Heart right ventricle (tissue), 16 donors: Measurements from ENCODE around the gene UNC13C. TPM values are rescaled to one million over a fixed set of nuclear protein-coding genes. Genes with fewer than 3 reads are reported as not detected.

Experiments used
- ATAC-seq, 8 donors: fragments of 200-7000 bp; cut with Tn5 transposase; one replicate each; pipeline ENCODE4 v1.9.1; 2020; ENCODE audit warnings: mild to moderate bottlenecking in 8 of 8, moderate library complexity in 8 of 8, moderate number of reproducible peaks in 1 of 8
- DNase-seq, 2 donors: peaks; one replicate each; pipeline ENCODE4 v3.0.0-alpha.2; 2020
- H3K27ac ChIP-seq, 10 donors: fragments of 200-600 bp; sonication (generic) in 2 of 10; one replicate each; pipeline versions ENCODE4 v1.5.0 to v1.8.0; 2020 to 2022; ENCODE audit warnings: mild to moderate bottlenecking in 3 of 10
- H3K27me3 ChIP-seq, 7 donors: fragments of 200-600 bp; one replicate each; pipeline ENCODE4 v1.8.0; 2021 to 2022; ENCODE audit warnings: mild to moderate bottlenecking in 2 of 7
- H3K36me3 ChIP-seq, 9 donors: fragments of 200-600 bp; sonication (generic) in 1 of 9; one replicate each; pipeline versions ENCODE4 v1.5.0 to v1.8.0; 2020 to 2022; ENCODE audit warnings: mild to moderate bottlenecking in 2 of 9
- H3K4me1 ChIP-seq, 9 donors: fragments of 200-600 bp; sonication (generic) in 1 of 9; one replicate each; pipeline versions ENCODE4 v1.5.0 to v1.8.0; 2020 to 2022; ENCODE audit warnings: mild to moderate bottlenecking in 4 of 9
- H3K4me3 ChIP-seq, 10 donors: fragments of 200-600 bp; sonication (generic) in 2 of 10; one replicate each; pipeline versions ENCODE4 v1.5.0 to v1.8.0; 2020 to 2022; ENCODE audit warnings: mild to moderate bottlenecking in 7 of 10, moderate library complexity in 2 of 10
- H3K9me3 ChIP-seq, 11 donors: fragments of 200-600 bp in 10 of 11; sonication (generic) in 2 of 11; one replicate each; pipeline versions ENCODE4 v1.5.0 to v1.8.0; 2013 to 2022; ENCODE audit warnings: mild to moderate bottlenecking in 2 of 11, control low read depth in 1 of 11, moderate library complexity in 1 of 11
- WGBS, 2 donors: extraction: QIAGEN DNeasy Blood & Tissue Kit; methylation state at CpG; one replicate each; pipeline ENCODE4 v1.1.7; 2013; ENCODE audit warnings: inconsistent platforms in 1 of 2; 5-methylcytosine and 5-hydroxymethylcytosine counted together
- intact Hi-C, 10 donors: fragments of 100-400 bp; cut with DNase I; formaldehyde crosslinking; loops; one replicate each; pipeline versions ENCODE4 v1.11.1 to v1.14.2; 2022
- polyA plus RNA-seq, 2 donors: library from polyadenylated mRNA; stranded (reverse); fragments of 200-250 nt; gene quantifications; one replicate each; pipeline ENCODE4 v1.2.3, GENCODE V29; 2013
- total RNA-seq, 10 donors: library from RNA; stranded (reverse); fragmentation: NEBNext Ultra II Directional in 3 of 10; extraction: Animal tissue kit (Norgen Biotek cat#: 25700) in 3 of 10; gene quantifications; one replicate each; pipeline versions ENCODE4 v1.2.1 to v1.2.4, GENCODE V29; 2021 to 2023
- TF ChIP-seq, protein P1 (sequence below), 9 donors: fragments of 200-600 bp; sonication (generic) in 2 of 9; IDR thresholded peaks; one replicate each; pipeline versions ENCODE4 v1.5.0 to v1.8.0; 2021 to 2022; ENCODE audit warnings: antibody characterized with exemption in 9 of 9, mild to moderate bottlenecking in 5 of 9, moderate library complexity in 1 of 9
- donor health status: Arrhythmogenic right ventricular cardiomyopathy.
- donor health status: ischemic (EF 13 %, LVEDD 7.1; RV severe dilation, severe dysfunction).
- donor health status: healthy with polysubstance abuse.
- donor health status: DM: no; HTN: yes; CAD: no.
- donor health status: DM: no; HTN: no; CAD: no.
- donor health status: ischemic (EF 25% LVEDD 6.9; RV normal size, moderate dysfunction).
- donor health status: ischemic (EF 25% LVEDD 5.7; RV mildly dilated, moderate dysfunction).
- donor health status: healthy.
- donor health status: DM: yes; HTN: yes; CAD: no.
- donor health status: Ischemic cardiomyopathy.
- donor health status: ischemic (EF 35%, LVEDD 5.7; RV mildly dilated, moderate dysfunction).
- donor health status: nonischemic (EF 11% LVEDD 7.7; RV severe dilation, severe dysfunction).
- donor health status: DM: yes; HTN: yes; CAD: no.
- donor health status: PGD.
- donor health status: ischemic (EF 29% LVEDD 5.4; RV normal size, mild dysfunction).
- donor health status: nonischemic (EF 23%, LVEDD 6.1; RV moderate dilation, normal function).

UNC13C gene
- total and polyA plus RNA-seq, 12 donors: 0.04 to 0.85 (median 0.19) TPM; not detected in 5

- H3K27me3 ChIP-seq: no peaks in the 10 kb centered on the region
- TF ChIP-seq, protein P1, sequence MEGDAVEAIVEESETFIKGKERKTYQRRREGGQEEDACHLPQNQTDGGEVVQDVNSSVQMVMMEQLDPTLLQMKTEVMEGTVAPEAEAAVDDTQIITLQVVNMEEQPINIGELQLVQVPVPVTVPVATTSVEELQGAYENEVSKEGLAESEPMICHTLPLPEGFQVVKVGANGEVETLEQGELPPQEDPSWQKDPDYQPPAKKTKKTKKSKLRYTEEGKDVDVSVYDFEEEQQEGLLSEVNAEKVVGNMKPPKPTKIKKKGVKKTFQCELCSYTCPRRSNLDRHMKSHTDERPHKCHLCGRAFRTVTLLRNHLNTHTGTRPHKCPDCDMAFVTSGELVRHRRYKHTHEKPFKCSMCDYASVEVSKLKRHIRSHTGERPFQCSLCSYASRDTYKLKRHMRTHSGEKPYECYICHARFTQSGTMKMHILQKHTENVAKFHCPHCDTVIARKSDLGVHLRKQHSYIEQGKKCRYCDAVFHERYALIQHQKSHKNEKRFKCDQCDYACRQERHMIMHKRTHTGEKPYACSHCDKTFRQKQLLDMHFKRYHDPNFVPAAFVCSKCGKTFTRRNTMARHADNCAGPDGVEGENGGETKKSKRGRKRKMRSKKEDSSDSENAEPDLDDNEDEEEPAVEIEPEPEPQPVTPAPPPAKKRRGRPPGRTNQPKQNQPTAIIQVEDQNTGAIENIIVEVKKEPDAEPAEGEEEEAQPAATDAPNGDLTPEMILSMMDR (IDR thresholded peaks at IDR 0.05): no peak
- intact Hi-C loops: no loop called here
- WGBS, 2 donors: 28 to 35% methylated on average over 3 of the region's 3 CpGs
- H3K27ac ChIP-seq: no peak overlapping the region
- ATAC-seq: no peak
- no peaks in the 10 kb centered on the region for H3K36me3 ChIP-seq
- no peak overlapping the region for H3K4me3 ChIP-seq
- H3K4me1 ChIP-seq: no peaks in the 10 kb centered on the region
- DNase-seq: no peak
- H3K9me3 ChIP-seq: no peaks in the 10 kb centered on the region
These were observed 295.7 kb downstream of the UNC13C start for GRCh38 chr15:54273928-54274327.

GRCh38 chr15:54277834-54278233 is 299.6 kb downstream of the UNC13C start:
- 49 to 52% methylated on average over 4 of the region's 4 CpGs for WGBS, 2 donors
- no peak overlapping the region for H3K4me3 ChIP-seq
- no peaks in the 10 kb centered on the region for H3K36me3 ChIP-seq
- no peak overlapping the region for H3K27ac ChIP-seq
- intact Hi-C loops: no loop called here
- no peak for DNase-seq
- H3K4me1 ChIP-seq: no peaks in the 10 kb centered on the region
- H3K27me3 ChIP-seq: no peaks in the 10 kb centered on the region
- ATAC-seq: peak in 1 of 8 donors; percentile 52
- no peaks in the 10 kb centered on the region for H3K9me3 ChIP-seq
- TF ChIP-seq, protein P1 (IDR thresholded peaks at IDR 0.05): no peak

DNA sequence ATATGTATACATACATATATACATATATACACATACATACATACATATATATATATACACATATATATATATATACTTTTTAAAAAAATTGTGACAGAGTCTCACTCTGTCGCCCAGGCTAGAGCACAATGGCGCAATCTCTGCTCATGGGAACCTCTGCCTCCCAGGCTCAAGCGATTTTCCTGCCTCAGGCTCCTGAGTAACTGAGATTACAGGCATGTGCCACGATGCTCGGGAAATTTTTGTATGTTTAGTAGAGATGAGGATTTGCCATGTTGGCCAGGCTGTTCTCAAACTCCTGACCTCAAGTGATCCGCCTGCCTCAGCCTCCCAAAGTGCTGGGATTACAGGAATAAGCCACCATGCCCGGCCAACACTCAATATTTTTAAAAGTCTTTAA is 302.5 kb downstream of the UNC13C start:
- no peaks in the 10 kb centered on the region for H3K27me3 ChIP-seq
- ATAC-seq (no peak), DNase-seq (no peak)
- no peak overlapping the region for H3K27ac ChIP-seq
- WGBS, 2 donors: 91 to 93% methylated on average over 7 of the region's 7 CpGs
- TF ChIP-seq, protein P1 (IDR thresholded peaks at IDR 0.05): no peak
- no peak overlapping the region for H3K4me3 ChIP-seq
- no peaks in the 10 kb centered on the region for H3K9me3 ChIP-seq
- intact Hi-C loops: no loop called here
- H3K36me3 ChIP-seq: no peaks in the 10 kb centered on the region
- H3K4me1 ChIP-seq: no peaks in the 10 kb centered on the region

DNA sequence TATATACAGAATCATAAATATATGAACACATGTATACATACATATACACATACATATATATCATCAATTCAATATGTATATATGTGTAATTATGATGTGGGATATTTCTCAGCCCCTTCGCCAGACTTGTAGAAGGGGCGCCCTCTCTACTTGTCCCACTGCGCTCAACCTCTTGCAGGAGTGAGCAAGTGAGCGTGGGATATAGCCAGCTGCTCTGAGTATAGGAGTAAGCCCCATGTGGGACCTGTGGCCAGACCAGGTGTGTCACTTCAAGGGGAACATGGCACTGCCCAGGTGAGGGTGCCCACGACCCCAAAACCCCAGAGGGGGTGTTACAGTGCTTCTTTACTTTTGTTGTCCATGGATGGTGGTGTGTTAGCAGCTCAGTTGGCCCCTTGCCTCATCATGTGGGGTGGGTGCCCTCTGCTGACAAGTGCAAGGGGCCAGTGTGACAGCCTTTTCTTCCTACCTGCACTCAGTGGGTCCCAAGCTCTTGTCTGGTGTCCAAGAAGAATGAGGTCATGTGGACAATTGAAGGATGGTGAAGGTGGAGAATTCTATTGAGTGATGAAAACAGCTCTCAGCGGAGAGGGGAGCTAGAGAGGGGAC is 304.1 kb downstream of the UNC13C start:
- ATAC-seq (no peak), DNase-seq (no peak)
- Histone ChIP-seq H3K36me3 (no peaks in the 10 kb centered on the region), H3K4me1 (no peaks in the 10 kb centered on the region), H3K9me3 (no peaks in the 10 kb centered on the region), H3K27ac (no peak overlapping the region), H3K27me3 (no peaks in the 10 kb centered on the region), H3K4me3 (no peak overlapping the region)
- intact Hi-C loops: no loop called here
- TF ChIP-seq, protein P1 (IDR thresholded peaks at IDR 0.05): no peak
- WGBS, 2 donors: 85 to 87% methylated on average over 6 of the region's 6 CpGs
